Cardiac septum (tissue), 1 donor: Measurements from ENCODE around the gene DCAF15. TPM values are rescaled to one million over a fixed set of nuclear protein-coding genes. Genes with fewer than 3 reads are reported as not detected.

ENCODE experiments used
- DNase-seq: peaks from one replicate; pipeline ENCODE4 v3.0.0-alpha.2; 2020; ENCODE audit warnings: low spot score
- intact Hi-C: fragments of 100-400 bp; cut with DNase I; formaldehyde crosslinking; loops from one replicate; pipeline ENCODE4 v1.14.0; 2022
- total RNA-seq: library from RNA; stranded (reverse); fragmentation: NEBNext Ultra II Directional; extraction: Animal tissue kit (Norgen Biotek cat#: 25700); gene quantifications from one replicate; pipeline ENCODE4 v1.2.1, GENCODE V29; 2021
- donor health status: DM: no; HTN: no; CAD: no.

DCAF15 gene
- total RNA-seq, 1 donor from 2014 or later, result 17.0 TPM

- DNase-seq, result peak; percentile 93
- intact Hi-C loops, result no loop called here
These were observed 34.1 kb downstream of the DCAF15 start for GRCh38 chr19:13986348-13986904.

GRCh38 chr19:13987101-13987890, 35.0 kb downstream of the DCAF15 start:
- intact Hi-C loops, result no loop called here
- no peak for DNase-seq

GRCh38 chr19:13989487-13989886, 37.2 kb downstream of the DCAF15 start:
- intact Hi-C loops, result no loop called here
- DNase-seq, result no peak

- DNase-seq, result no peak
- intact Hi-C loops, result no loop called here
These were observed 37.8 kb downstream of the DCAF15 start for GRCh38 chr19:13990085-13990484.

- no peak for DNase-seq
- intact Hi-C loops, result no loop called here
These were observed 39.7 kb downstream of the DCAF15 start for GRCh38 chr19:13992025-13992424.

- intact Hi-C loops, result no loop called here
- DNase-seq, result no peak
These were observed 41.4 kb downstream of the DCAF15 start for GRCh38 chr19:13993590-13994300.

GRCh38 chr19:13995017-13995728, 42.9 kb downstream of the DCAF15 start:
- intact Hi-C loops, result no loop called here
- DNase-seq, result peak; percentile 76

- DNase-seq, result no peak
- intact Hi-C loops, result no loop called here
These were observed 43.8 kb downstream of the DCAF15 start for GRCh38 chr19:13995878-13996765.

GRCh38 chr19:13996928-13997630, 44.8 kb downstream of the DCAF15 start:
- intact Hi-C loops, result no loop called here
- no peak for DNase-seq

GRCh38 chr19:13997631-13997962, 45.3 kb downstream of the DCAF15 start:
- no peak for DNase-seq

GRCh38 chr19:13998426-13998825, 46.1 kb downstream of the DCAF15 start:
- DNase-seq, result no peak
- intact Hi-C loops, result no loop called here

More at GRCh38 chr19:13997631-13997962, 45.3 kb downstream of the DCAF15 start:
- intact Hi-C loops, result no loop called here

GRCh38 chr19:13999085-13999484, 46.8 kb downstream of the DCAF15 start:
- no peak for DNase-seq
- intact Hi-C loops, result no loop called here

- intact Hi-C loops, result no loop called here
- no peak for DNase-seq
These were observed 48.5 kb downstream of the DCAF15 start for GRCh38 chr19:14000691-14001375.

GRCh38 chr19:14002571-14003250, 50.4 kb downstream of the DCAF15 start:
- DNase-seq, result no peak

GRCh38 chr19:14003251-14004055, 51.1 kb downstream of the DCAF15 start:
- intact Hi-C loops, result no loop called here
- DNase-seq, result no peak

More at GRCh38 chr19:14002571-14003250, 50.4 kb downstream of the DCAF15 start:
- intact Hi-C loops, result no loop called here

- DNase-seq, result peak; percentile 87
- intact Hi-C loops, result no loop called here
These were observed 52.5 kb downstream of the DCAF15 start for GRCh38 chr19:14004619-14005348.
